ENCODE data around the gene C5. TPM values are rescaled to one million over a fixed set of nuclear protein-coding genes. Genes with fewer than 3 reads are reported as not detected.

C5 gene
- total and polyA plus RNA-seq, 4 donors: 4.5 to 9.7 (median 7.4) TPM

- no peaks in the 10 kb centered on the region for H3K27me3 ChIP-seq (ENCODE audit: control insufficient read depth, insufficient read depth, low read length)
- no peaks in the 10 kb centered on the region for H3K9me3 ChIP-seq (ENCODE audit: control insufficient read depth, insufficient read depth, low read length)
- H3K4me3 ChIP-seq (ENCODE audit: low read depth, low read length): peak within 1 kb of the TSS; percentile 84
- DNase-seq (ENCODE audit: low read depth in 4 of 6, low spot score in 6 of 6): peak; percentile 85 to 98 (median 88)
- H3K36me3 ChIP-seq (ENCODE audit: control insufficient read depth, insufficient read depth, low read length): no peaks in the 10 kb centered on the region
- peaks cover 12% of the 10 kb centered on the region for H3K4me1 ChIP-seq (ENCODE audit: control insufficient read depth, insufficient read depth, low read length)
- WGBS (ENCODE audit: insufficient coverage): under 1% methylated on average over 85 of the region's 85 CpGs
- peak within 1 kb of the TSS; percentile 93 for H3K27ac ChIP-seq (ENCODE audit: low read depth, low read length)
These were observed 24.5 kb upstream of the C5 start, which contains the start of gene CNTRL for GRCh38 chr9:121074370-121075250. TSS of gene CNTRL (plus strand) at chr9:121074955. CDS start at chr9:121088327, 13,372 bp downstream.

DNA sequence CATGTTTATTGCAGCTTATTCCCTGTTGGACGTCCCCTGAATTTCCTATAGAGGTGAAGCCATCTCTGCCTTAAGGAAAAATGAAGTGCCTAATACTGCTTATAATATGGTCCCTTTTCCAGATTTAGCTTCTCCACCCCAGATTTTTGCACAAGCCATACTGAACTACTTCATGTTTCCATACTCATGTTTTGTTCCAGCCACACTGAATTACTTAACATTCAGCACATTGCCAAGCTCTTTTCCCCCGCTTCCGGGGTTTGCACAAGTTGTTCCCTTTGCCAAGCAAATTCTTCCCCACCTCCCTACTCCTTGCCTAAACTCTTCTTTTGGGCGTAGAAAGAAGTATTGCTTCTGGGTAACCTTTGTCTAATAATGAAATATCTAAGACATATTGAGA, 23.0 kb upstream of the C5 start:
- no peak overlapping the region for H3K27ac ChIP-seq (ENCODE audit: low read depth, low read length)
- H3K4me1 ChIP-seq (ENCODE audit: control insufficient read depth, insufficient read depth, low read length): peaks cover 12% of the 10 kb centered on the region
- no CpG with 5 or more reads among the region's 4 CpGs for WGBS (ENCODE audit: insufficient coverage)
- no peak overlapping the region for H3K4me3 ChIP-seq (ENCODE audit: low read depth, low read length)
- H3K9me3 ChIP-seq (ENCODE audit: control insufficient read depth, insufficient read depth, low read length): peaks cover 1% of the 10 kb centered on the region
- H3K36me3 ChIP-seq (ENCODE audit: control insufficient read depth, insufficient read depth, low read length): no peaks in the 10 kb centered on the region
- no peaks in the 10 kb centered on the region for H3K27me3 ChIP-seq (ENCODE audit: control insufficient read depth, insufficient read depth, low read length)
- DNase-seq (ENCODE audit: low read depth in 4 of 6, low spot score in 6 of 6): peak in 2 of 6 donors; percentile 4 to 85

- Histone ChIP-seq H3K4me1 (ENCODE audit: control insufficient read depth, insufficient read depth, low read length) (peaks cover 12% of the 10 kb centered on the region), H3K4me3 (ENCODE audit: low read depth, low read length) (peak overlapping the region; percentile 16), H3K9me3 (ENCODE audit: control insufficient read depth, insufficient read depth, low read length) (peaks cover 6% of the 10 kb centered on the region), H3K27ac (ENCODE audit: low read depth, low read length) (no peak overlapping the region), H3K27me3 (ENCODE audit: control insufficient read depth, insufficient read depth, low read length) (no peaks in the 10 kb centered on the region), H3K36me3 (ENCODE audit: control insufficient read depth, insufficient read depth, low read length) (no peaks in the 10 kb centered on the region)
- DNase-seq (ENCODE audit: low read depth in 4 of 6, low spot score in 6 of 6): peak in 2 of 6 donors; percentile 16 to 22
- 58% methylated on average over 6 of the region's 16 CpGs for WGBS (ENCODE audit: insufficient coverage)
These were observed 21.8 kb upstream of the C5 start for GRCh38 chr9:121071756-121072421.

DNA sequence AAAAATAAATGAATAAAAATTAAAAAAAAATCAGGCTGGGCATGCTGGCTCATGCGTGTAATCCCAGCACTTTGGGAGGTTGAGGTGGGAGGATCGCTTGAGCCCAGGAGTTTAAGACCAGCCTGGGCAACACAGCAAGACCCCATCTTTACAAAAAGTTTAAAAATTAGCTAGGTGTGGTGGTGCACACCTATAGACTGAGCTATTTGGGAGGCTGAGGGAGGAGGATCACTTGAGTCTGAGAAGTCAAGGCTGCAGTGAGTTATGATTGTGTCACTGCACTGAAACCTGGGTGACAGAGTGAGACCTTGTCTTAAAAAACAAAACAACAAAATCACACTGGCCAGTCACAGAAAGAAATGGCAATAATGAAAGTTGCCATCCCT, 21.3 kb upstream of the C5 start:
- Histone ChIP-seq H3K4me1 (ENCODE audit: control insufficient read depth, insufficient read depth, low read length) (peaks cover 12% of the 10 kb centered on the region), H3K4me3 (ENCODE audit: low read depth, low read length) (no peak overlapping the region), H3K9me3 (ENCODE audit: control insufficient read depth, insufficient read depth, low read length) (peaks cover 6% of the 10 kb centered on the region), H3K27me3 (ENCODE audit: control insufficient read depth, insufficient read depth, low read length) (no peaks in the 10 kb centered on the region), H3K36me3 (ENCODE audit: control insufficient read depth, insufficient read depth, low read length) (no peaks in the 10 kb centered on the region), H3K27ac (ENCODE audit: low read depth, low read length) (no peak overlapping the region)
- WGBS (ENCODE audit: insufficient coverage): no CpG with 5 or more reads among the region's 2 CpGs
- no peak for DNase-seq (ENCODE audit: low read depth in 4 of 6, low spot score in 6 of 6)

- Histone ChIP-seq H3K36me3 (ENCODE audit: control insufficient read depth, insufficient read depth, low read length) (no peaks in the 10 kb centered on the region), H3K27me3 (ENCODE audit: control insufficient read depth, insufficient read depth, low read length) (no peaks in the 10 kb centered on the region), H3K4me3 (ENCODE audit: low read depth, low read length) (no peak overlapping the region), H3K9me3 (ENCODE audit: control insufficient read depth, insufficient read depth, low read length) (peaks cover 6% of the 10 kb centered on the region), H3K4me1 (ENCODE audit: control insufficient read depth, insufficient read depth, low read length) (peaks cover 6% of the 10 kb centered on the region), H3K27ac (ENCODE audit: low read depth, low read length) (no peak overlapping the region)
- no peak for DNase-seq (ENCODE audit: low read depth in 4 of 6, low spot score in 6 of 6)
- WGBS (ENCODE audit: insufficient coverage): no CpG with 5 or more reads among the region's 1 CpG
These were observed 19.3 kb upstream of the C5 start for GRCh38 chr9:121069396-121069795.

DNA sequence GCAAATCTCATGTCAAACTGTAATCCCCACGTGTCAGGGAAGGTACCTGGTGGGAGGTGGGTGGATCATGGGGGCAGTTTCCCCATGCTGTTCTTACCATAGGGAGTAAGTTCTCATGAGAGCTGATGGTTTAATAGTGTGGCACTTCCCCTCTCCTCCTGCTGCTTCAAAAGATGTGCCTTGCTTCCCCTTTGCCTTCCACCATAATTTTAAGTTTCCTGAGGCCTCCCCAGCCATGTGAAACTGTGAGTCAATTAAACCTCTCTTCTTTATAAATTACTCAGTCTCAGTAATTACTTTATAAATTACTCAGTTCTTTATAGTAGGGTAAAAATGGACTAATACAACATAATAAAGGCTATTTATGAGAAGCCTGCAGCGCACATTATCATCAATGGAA, 17.6 kb upstream of the C5 start:
- H3K27me3 ChIP-seq (ENCODE audit: control insufficient read depth, insufficient read depth, low read length): no peaks in the 10 kb centered on the region
- no peaks in the 10 kb centered on the region for H3K36me3 ChIP-seq (ENCODE audit: control insufficient read depth, insufficient read depth, low read length)
- no peaks in the 10 kb centered on the region for H3K4me1 ChIP-seq (ENCODE audit: control insufficient read depth, insufficient read depth, low read length)
- no peak overlapping the region for H3K4me3 ChIP-seq (ENCODE audit: low read depth, low read length)
- no peak overlapping the region for H3K27ac ChIP-seq (ENCODE audit: low read depth, low read length)
- H3K9me3 ChIP-seq (ENCODE audit: control insufficient read depth, insufficient read depth, low read length): peaks cover 6% of the 10 kb centered on the region
- no peak for DNase-seq (ENCODE audit: low read depth in 4 of 6, low spot score in 6 of 6)
- no CpG with 5 or more reads among the region's 2 CpGs for WGBS (ENCODE audit: insufficient coverage)

DNA sequence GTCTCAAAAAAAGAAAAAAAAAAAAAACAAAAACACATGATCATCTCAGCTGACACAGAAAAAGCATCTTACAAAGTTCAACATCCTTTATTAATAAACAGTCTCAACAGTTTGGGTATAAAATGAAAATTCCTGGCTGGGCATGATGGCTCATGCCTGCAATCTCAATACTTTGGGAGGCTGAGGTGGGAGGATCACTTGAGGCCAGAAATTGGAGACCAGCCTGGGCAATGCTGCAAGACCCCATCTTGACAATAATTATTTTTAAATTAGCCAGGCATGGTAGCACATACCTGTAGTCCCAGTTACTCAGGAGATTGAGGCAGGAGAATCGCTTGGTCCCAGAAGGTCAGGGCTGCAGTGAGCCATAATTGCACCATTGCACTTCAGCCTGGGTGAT, 16.8 kb upstream of the C5 start:
- no peaks in the 10 kb centered on the region for H3K4me1 ChIP-seq (ENCODE audit: control insufficient read depth, insufficient read depth, low read length)
- no peak overlapping the region for H3K27ac ChIP-seq (ENCODE audit: low read depth, low read length)
- H3K9me3 ChIP-seq (ENCODE audit: control insufficient read depth, insufficient read depth, low read length): peaks cover 6% of the 10 kb centered on the region
- no peaks in the 10 kb centered on the region for H3K36me3 ChIP-seq (ENCODE audit: control insufficient read depth, insufficient read depth, low read length)
- H3K27me3 ChIP-seq (ENCODE audit: control insufficient read depth, insufficient read depth, low read length): no peaks in the 10 kb centered on the region
- H3K4me3 ChIP-seq (ENCODE audit: low read depth, low read length): no peak overlapping the region
- WGBS (ENCODE audit: insufficient coverage): 100% methylated on average over 1 of the region's 1 CpG
- DNase-seq (ENCODE audit: low read depth in 4 of 6, low spot score in 6 of 6): no peak

DNA sequence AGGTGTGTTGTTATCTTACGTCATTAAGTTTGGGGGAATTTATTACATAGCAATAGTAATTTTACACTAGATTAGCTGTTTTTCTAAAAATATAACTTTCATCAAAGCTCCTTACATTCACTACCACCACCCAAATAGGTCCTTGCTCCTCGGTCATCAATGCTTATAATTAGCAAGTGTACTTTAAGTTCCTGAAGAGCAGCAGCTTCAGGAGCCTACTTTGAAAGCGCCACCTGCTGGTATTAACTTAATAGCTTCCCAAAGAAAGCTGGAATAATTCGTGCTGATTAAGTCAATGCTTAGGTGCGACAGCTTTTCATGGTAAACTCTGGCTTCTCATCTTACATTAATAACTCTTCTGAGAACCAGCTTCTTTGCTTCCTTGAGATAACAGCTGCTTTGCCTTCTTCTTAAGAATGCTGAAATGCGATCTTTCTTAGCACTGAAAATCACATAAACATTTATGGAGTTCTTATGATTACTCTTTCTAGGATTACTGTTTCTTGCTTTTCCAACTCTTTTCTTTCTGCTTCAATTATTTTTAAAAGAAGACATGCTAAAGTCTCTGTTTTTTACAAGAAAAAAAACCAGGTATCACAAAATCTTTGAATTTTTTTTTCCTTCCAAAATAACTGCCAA, 10.0 kb upstream of the C5 start:
- Histone ChIP-seq H3K27me3 (ENCODE audit: control insufficient read depth, insufficient read depth, low read length) (no peaks in the 10 kb centered on the region), H3K4me3 (ENCODE audit: low read depth, low read length) (no peak overlapping the region), H3K9me3 (ENCODE audit: control insufficient read depth, insufficient read depth, low read length) (no peaks in the 10 kb centered on the region), H3K36me3 (ENCODE audit: control insufficient read depth, insufficient read depth, low read length) (no peaks in the 10 kb centered on the region), H3K27ac (ENCODE audit: low read depth, low read length) (no peak overlapping the region), H3K4me1 (ENCODE audit: control insufficient read depth, insufficient read depth, low read length) (no peaks in the 10 kb centered on the region)
- 0% methylated on average over 3 of the region's 6 CpGs for WGBS (ENCODE audit: insufficient coverage)
- DNase-seq (ENCODE audit: low read depth in 4 of 6, low spot score in 6 of 6): peak in 3 of 6 donors; percentile 65 to 94 (median 86)

GRCh38 chr9:121059513-121059912, 9.4 kb upstream of the C5 start:
- H3K27ac ChIP-seq (ENCODE audit: low read depth, low read length): no peak overlapping the region
- no peaks in the 10 kb centered on the region for H3K4me1 ChIP-seq (ENCODE audit: control insufficient read depth, insufficient read depth, low read length)
- WGBS (ENCODE audit: insufficient coverage): 100% methylated on average over 4 of the region's 6 CpGs
- no peak for DNase-seq (ENCODE audit: low read depth in 4 of 6, low spot score in 6 of 6)
- H3K36me3 ChIP-seq (ENCODE audit: control insufficient read depth, insufficient read depth, low read length): no peaks in the 10 kb centered on the region
- H3K9me3 ChIP-seq (ENCODE audit: control insufficient read depth, insufficient read depth, low read length): no peaks in the 10 kb centered on the region
- no peaks in the 10 kb centered on the region for H3K27me3 ChIP-seq (ENCODE audit: control insufficient read depth, insufficient read depth, low read length)
- H3K4me3 ChIP-seq (ENCODE audit: low read depth, low read length): no peak overlapping the region

Measured in spinal cord (tissue), 10 donors.